Measurements from ENCODE around the gene RHOG.
"Not testable (repeated sequence)": the region's sequence is repeated elsewhere in the genome, so short reads cannot be mapped to it uniquely, and the experiment has no call there.

Gene RHOG

GRCh38 chr11:3840870-3841425 is at the start of gene RHOG:
Gene RHOG (minus strand): TSS chr11:3840959. CDS start chr11:3828138, 12,821 bp downstream.
- peak; percentile 91 for DNase-seq (ENCODE audit: low read depth)

- DNase-seq (ENCODE audit: low read depth): no peak
Observed at GRCh38 chr11:3890014-3890413, 49.3 kb upstream of the RHOG start.

- DNase-seq (ENCODE audit: low read depth): no peak
Observed at GRCh38 chr11:3888876-3889275, 48.1 kb upstream of the RHOG start.

- no peak for DNase-seq (ENCODE audit: low read depth)
Observed at GRCh38 chr11:3886985-3887384, 46.2 kb upstream of the RHOG start.

GRCh38 chr11:3885855-3886254 is 45.1 kb upstream of the RHOG start:
- no peak for DNase-seq (ENCODE audit: low read depth)

- no peak for DNase-seq (ENCODE audit: low read depth)
Observed at GRCh38 chr11:3882655-3883054, 41.9 kb upstream of the RHOG start.

GRCh38 chr11:3880724-3881123 is 40.0 kb upstream of the RHOG start:
- no peak for DNase-seq (ENCODE audit: low read depth)

GRCh38 chr11:3879967-3880542 is 39.3 kb upstream of the RHOG start:
- no peak for DNase-seq (ENCODE audit: low read depth)

- DNase-seq (ENCODE audit: low read depth): no peak
Observed at GRCh38 chr11:3879216-3879966, 38.6 kb upstream of the RHOG start.

GRCh38 chr11:3878258-3878584 is 37.5 kb upstream of the RHOG start:
- no peak for DNase-seq (ENCODE audit: low read depth)

GRCh38 chr11:3877364-3878257 is 36.9 kb upstream of the RHOG start:
- DNase-seq (ENCODE audit: low read depth): no peak

GRCh38 chr11:3876613-3877012 is 35.9 kb upstream of the RHOG start:
- no peak for DNase-seq (ENCODE audit: low read depth)

GRCh38 chr11:3873712-3874349 is 33.1 kb upstream of the RHOG start:
- DNase-seq (ENCODE audit: low read depth): no peak

GRCh38 chr11:3867209-3868091 is 26.7 kb upstream of the RHOG start:
- DNase-seq (ENCODE audit: low read depth): no peak

- DNase-seq (ENCODE audit: low read depth): no peak
Observed at GRCh38 chr11:3866836-3867208, 26.1 kb upstream of the RHOG start.

GRCh38 chr11:3866206-3866605 is 25.4 kb upstream of the RHOG start:
- DNase-seq (ENCODE audit: low read depth): no peak

- DNase-seq (ENCODE audit: low read depth): peak; percentile 44
Observed at GRCh38 chr11:3865388-3866193, 24.8 kb upstream of the RHOG start.

- peak; percentile 73 for DNase-seq (ENCODE audit: low read depth)
Observed at GRCh38 chr11:3861683-3862082, 20.9 kb upstream of the RHOG start.

- DNase-seq (ENCODE audit: low read depth): not testable (repeated sequence)
Observed at GRCh38 chr11:3860898-3861393, 20.2 kb upstream of the RHOG start.

- no peak for DNase-seq (ENCODE audit: low read depth)
Observed at GRCh38 chr11:3860375-3860774, 19.6 kb upstream of the RHOG start.
